H1 (cell line): ENCODE data around the gene OR51T1. TPM values are rescaled to one million over a fixed set of nuclear protein-coding genes. Genes with fewer than 3 reads are reported as not detected.

Source experiments
- CTCF ChIA-PET: fragments of 300-600 bp; sonication (Branson Sonifier 250); formaldehyde crosslinking; loops from one replicate; lab custom pipeline; 2021; ENCODE audit not compliant: partially characterized antibody; lab: Charles Lee
- POLR2A ChIA-PET: fragments of 300-600 bp; sonication (Branson Sonifier 250); formaldehyde crosslinking; loops from one replicate; lab custom pipeline; 2021; ENCODE audit warnings: inconsistent platforms; ENCODE audit not compliant: partially characterized antibody; lab: Charles Lee
- DNase-seq, 2 experiments: peaks; one replicate each; pipeline versions ENCODE4 v3.0.0 to v3.0.0-alpha.2; 2010 to 2022; ENCODE audit warnings: low spot score in 2 of 2, low read depth in 1 of 2, mixed read lengths in 1 of 2
- FAIRE-seq: peaks from 2 replicates; lab custom pipeline; 2011; peaks lifted over from hg19 to GRCh38; lab: Jason Lieb, UNC
- H2AFZ ChIP-seq: 2 replicates; pipeline ENCODE4 v1.8.1; 2012; ENCODE audit warnings: low read length, inconsistent platforms
- H2AK5ac ChIP-seq: 2 replicates; pipeline ENCODE4 v1.6.1; 2013; ENCODE audit warnings: low read depth, low read length
- H2BK120ac ChIP-seq: replicated peaks from 2 replicates; pipeline ENCODE3; 2013; ENCODE audit warnings: low read depth, low read length, inconsistent platforms
- H2BK12ac ChIP-seq: 2 replicates; pipeline ENCODE4 v1.6.1; 2013; ENCODE audit warnings: low read depth, low read length
- H2BK15ac ChIP-seq: 2 replicates; pipeline ENCODE4 v1.6.1; 2013; ENCODE audit warnings: low read length
- H2BK20ac ChIP-seq: 2 replicates; pipeline ENCODE4 v1.6.1; 2013; ENCODE audit warnings: low read length
- H2BK5ac ChIP-seq: 2 replicates; pipeline ENCODE4 v1.6.1; 2013; ENCODE audit warnings: low read depth, low read length
- H3K14ac ChIP-seq: 2 replicates; pipeline ENCODE4 v1.6.1; 2013; ENCODE audit warnings: inconsistent platforms; ENCODE audit not compliant: insufficient read length
- H3K18ac ChIP-seq: 2 replicates; pipeline ENCODE4 v1.6.1; 2013; ENCODE audit warnings: low read length; ENCODE audit errors: extremely low read depth
- H3K23ac ChIP-seq: 2 replicates; pipeline ENCODE4 v1.6.1; 2013; ENCODE audit warnings: inconsistent platforms; ENCODE audit not compliant: insufficient read length
- H3K23me2 ChIP-seq: 2 replicates; pipeline ENCODE4 v1.6.1; 2013; ENCODE audit warnings: low read depth, low read length
- H3K27ac ChIP-seq: 2 replicates; pipeline ENCODE4 v1.6.1; 2011; ENCODE audit warnings: low read depth, low read length, inconsistent platforms
- H3K27me3 ChIP-seq, 4 experiments: replicated peaks in 1 of 4; 1 replicate in 1 of 4; 2 replicates in 3 of 4; pipeline versions ENCODE4 v1.6.1 to v1.8.1; 2011 to 2013; ENCODE audit warnings: low read length in 3 of 4, mild to moderate bottlenecking in 3 of 4, inconsistent platforms in 2 of 4, mixed read lengths in 2 of 4, moderate library complexity in 1 of 4; ENCODE audit not compliant: control insufficient read depth in 3 of 4, insufficient read depth in 3 of 4; ENCODE audit errors: extremely low read depth in 1 of 4
- H3K36me3 ChIP-seq, 4 experiments: 2 replicates each; pipeline versions ENCODE4 v1.6.1 to v1.8.1; 2011 to 2013; ENCODE audit warnings: mild to moderate bottlenecking in 4 of 4, low read length in 3 of 4, moderate library complexity in 2 of 4, control low read depth in 1 of 4, inconsistent platforms in 1 of 4; ENCODE audit not compliant: insufficient read depth in 4 of 4, control insufficient read depth in 2 of 4
- H3K4ac ChIP-seq: replicated peaks from 2 replicates; pipeline ENCODE3; 2013; ENCODE audit warnings: low read length, low read depth, mixed read lengths, inconsistent platforms; ENCODE audit not compliant: insufficient read length
- H3K4me1 ChIP-seq, 4 experiments: replicated peaks in 1 of 4; 1 replicate in 1 of 4; 2 replicates in 3 of 4; pipeline versions ENCODE4 v1.6.1 to v1.8.1; 2011 to 2013; ENCODE audit warnings: low read length in 3 of 4, inconsistent platforms in 2 of 4, mixed read lengths in 1 of 4; ENCODE audit not compliant: insufficient read depth in 4 of 4, control insufficient read depth in 3 of 4
- H3K4me2 ChIP-seq, 2 experiments: 2 replicates each; pipeline versions ENCODE4 v1.6.1 to v1.8.1; 2011 to 2013; ENCODE audit warnings: low read depth in 2 of 2, low read length in 2 of 2, control low read depth in 1 of 2, inconsistent platforms in 1 of 2, mild to moderate bottlenecking in 1 of 2; ENCODE audit not compliant: insufficient read depth in 1 of 2
- H3K4me3 ChIP-seq, 4 experiments: fragments of 200-600, 300-600 bp in 1 of 4; sonication (generic), shearing (Covaris generic), sonication (Bioruptor Twin) in 1 of 4; 2 replicates each; pipeline versions ENCODE4 v1.5.1 to v1.8.1; 2011 to 2016; ENCODE audit warnings: low read length in 4 of 4, low read depth in 3 of 4, control low read depth in 2 of 4, inconsistent platforms in 2 of 4, mild to moderate bottlenecking in 2 of 4, mixed read lengths in 1 of 4, moderate library complexity in 1 of 4; ENCODE audit not compliant: insufficient read depth in 2 of 4; ENCODE audit errors: extremely low read depth in 1 of 4
- H3K56ac ChIP-seq: replicated peaks from 2 replicates; pipeline ENCODE3; 2013; ENCODE audit warnings: low read depth, mild to moderate bottlenecking, mixed read lengths, low read length, inconsistent platforms; ENCODE audit not compliant: insufficient read length
- H3K79me1 ChIP-seq: 2 replicates; pipeline ENCODE4 v1.6.1; 2013; ENCODE audit warnings: low read depth, low read length, control low read depth
- H3K79me2 ChIP-seq, 2 experiments: 2 replicates each; pipeline versions ENCODE4 v1.6.1 to v1.8.1; 2012 to 2013; ENCODE audit warnings: low read length in 2 of 2, mild to moderate bottlenecking in 2 of 2, inconsistent platforms in 1 of 2; ENCODE audit not compliant: insufficient read depth in 2 of 2, control insufficient read depth in 1 of 2
- H3K9ac ChIP-seq, 4 experiments: replicated peaks in 1 of 4; 1 replicate in 1 of 4; 2 replicates in 3 of 4; pipeline versions ENCODE4 v1.6.1 to v1.8.1; 2011 to 2013; ENCODE audit warnings: low read depth in 3 of 4, low read length in 3 of 4, control low read depth in 2 of 4, mild to moderate bottlenecking in 2 of 4, moderate library complexity in 2 of 4, inconsistent platforms in 1 of 4; ENCODE audit errors: extremely low read depth in 1 of 4
- H3K9me3 ChIP-seq, 2 experiments: 2 replicates each; pipeline versions ENCODE4 v1.6.1 to v1.8.1; 2012 to 2013; ENCODE audit warnings: mild to moderate bottlenecking in 2 of 2, moderate library complexity in 2 of 2, control low read depth in 1 of 2, inconsistent platforms in 1 of 2, low read depth in 1 of 2, low read length in 1 of 2, mixed read lengths in 1 of 2; ENCODE audit not compliant: insufficient read depth in 2 of 2
- H4K20me1 ChIP-seq, 2 experiments: replicated peaks in 1 of 2; 2 replicates each; pipeline versions ENCODE3 to v1.8.1; 2011 to 2013; ENCODE audit warnings: inconsistent platforms in 2 of 2, low read length in 2 of 2, mild to moderate bottlenecking in 1 of 2; ENCODE audit not compliant: insufficient read depth in 2 of 2, control insufficient read depth in 1 of 2
- H4K5ac ChIP-seq: 2 replicates; pipeline ENCODE4 v1.6.1; 2013; ENCODE audit warnings: low read length, low read depth, mixed read lengths, inconsistent platforms; ENCODE audit not compliant: insufficient read length
- H4K8ac ChIP-seq: 2 replicates; pipeline ENCODE4 v1.8.0; 2013; ENCODE audit warnings: mild to moderate bottlenecking, moderate library complexity, low read length, inconsistent platforms; ENCODE audit not compliant: insufficient read depth; ENCODE audit errors: extremely low read depth
- H4K91ac ChIP-seq: replicated peaks from 2 replicates; pipeline ENCODE3; 2013; ENCODE audit warnings: low read length, mixed read lengths, inconsistent platforms; ENCODE audit not compliant: insufficient read length
- CTBP2 ChIP-seq: IDR thresholded peaks from 2 replicates; pipeline ENCODE4 v1.7.0; 2011; ENCODE audit warnings: borderline replicate concordance, mild to moderate bottlenecking, moderate library complexity, mixed read lengths, low read length; ENCODE audit not compliant: insufficient read depth, insufficient read length
- EP300 ChIP-seq, 2 experiments: IDR thresholded peaks; 1 replicate in 1 of 2; 2 replicates in 1 of 2; pipeline ENCODE4 v1.6.1; 2011 to 2012; ENCODE audit warnings: low read depth in 2 of 2, low read length in 2 of 2, mild to moderate bottlenecking in 2 of 2, borderline replicate concordance in 1 of 2, inconsistent platforms in 1 of 2, moderate library complexity in 1 of 2
- NANOG ChIP-seq: IDR thresholded peaks from 2 replicates; pipeline ENCODE4 v1.6.1; 2011; ENCODE audit warnings: low read length, low read depth, mild to moderate bottlenecking, inconsistent platforms; ENCODE audit not compliant: insufficient read depth, poor library complexity, severe bottlenecking
- POLR2A ChIP-seq, 2 experiments: IDR thresholded peaks; 1 replicate in 1 of 2; 2 replicates in 1 of 2; pipeline ENCODE4 v1.6.1; 2011; ENCODE audit warnings: low read depth in 2 of 2, low read length in 2 of 2, mild to moderate bottlenecking in 2 of 2; ENCODE audit errors: control extremely low read depth in 1 of 2
- SIN3A ChIP-seq, 2 experiments: IDR thresholded peaks in 1 of 2; conservative IDR thresholded peaks in 1 of 2; 2 replicates each; pipeline ENCODE4 v1.6.1; 2011 to 2012; ENCODE audit warnings: low read length in 2 of 2, improper control_type of control experiment in 1 of 2, low read depth in 1 of 2, mild to moderate bottlenecking in 1 of 2
- TCF12 ChIP-seq: IDR thresholded peaks from 2 replicates; pipeline ENCODE4 v1.6.1; 2011; ENCODE audit warnings: low read depth, mild to moderate bottlenecking, low read length
- TEAD4 ChIP-seq: IDR thresholded peaks from 2 replicates; pipeline ENCODE4 v1.6.1; 2012; ENCODE audit warnings: low read depth, low read length, inconsistent platforms, mixed read lengths
- polyA plus RNA-seq, 7 experiments: library from polyadenylated mRNA; depleted of rRNA in 3 of 7; stranded (reverse) in 5 of 7; unstranded in 2 of 7; fragments of >200 nt in 5 of 7; fragments of 200-250 nt in 2 of 7; gene quantifications; 1 replicate in 5 of 7; 2 replicates in 1 of 7; 4 replicates in 1 of 7; pipeline versions ENCODE4 v1.2.1 to v1.2.3, GENCODE V29; 2011 to 2013; ENCODE audit warnings: missing spikeins in 2 of 7, mixed read lengths in 2 of 7
- total RNA-seq: library from RNA; stranded (reverse); fragmentation: NEBNext Ultra II Directional; extraction: Animal tissue kit (Norgen Biotek cat#: 25700); gene quantifications from 2 replicates; pipeline ENCODE4 v1.2.1, GENCODE V29; 2021
- TF ChIP-seq, protein P1 (sequence below), 3 experiments: IDR thresholded peaks; 1 replicate in 2 of 3; 2 replicates in 1 of 3; pipeline versions ENCODE4 v1.5.1 to v1.6.1; 2011; ENCODE audit warnings: low read length in 3 of 3, mild to moderate bottlenecking in 3 of 3, inconsistent platforms in 2 of 3, low read depth in 1 of 3, moderate library complexity in 1 of 3; ENCODE audit not compliant: insufficient read depth in 1 of 3; ENCODE audit errors: control extremely low read depth in 1 of 3

The OR51T1 gene
- total and polyA plus RNA-seq, 2 of the 8 experiments (the other 6 are each of a cell fraction or from before 2014, with no cell fraction given): not detected

DNA sequence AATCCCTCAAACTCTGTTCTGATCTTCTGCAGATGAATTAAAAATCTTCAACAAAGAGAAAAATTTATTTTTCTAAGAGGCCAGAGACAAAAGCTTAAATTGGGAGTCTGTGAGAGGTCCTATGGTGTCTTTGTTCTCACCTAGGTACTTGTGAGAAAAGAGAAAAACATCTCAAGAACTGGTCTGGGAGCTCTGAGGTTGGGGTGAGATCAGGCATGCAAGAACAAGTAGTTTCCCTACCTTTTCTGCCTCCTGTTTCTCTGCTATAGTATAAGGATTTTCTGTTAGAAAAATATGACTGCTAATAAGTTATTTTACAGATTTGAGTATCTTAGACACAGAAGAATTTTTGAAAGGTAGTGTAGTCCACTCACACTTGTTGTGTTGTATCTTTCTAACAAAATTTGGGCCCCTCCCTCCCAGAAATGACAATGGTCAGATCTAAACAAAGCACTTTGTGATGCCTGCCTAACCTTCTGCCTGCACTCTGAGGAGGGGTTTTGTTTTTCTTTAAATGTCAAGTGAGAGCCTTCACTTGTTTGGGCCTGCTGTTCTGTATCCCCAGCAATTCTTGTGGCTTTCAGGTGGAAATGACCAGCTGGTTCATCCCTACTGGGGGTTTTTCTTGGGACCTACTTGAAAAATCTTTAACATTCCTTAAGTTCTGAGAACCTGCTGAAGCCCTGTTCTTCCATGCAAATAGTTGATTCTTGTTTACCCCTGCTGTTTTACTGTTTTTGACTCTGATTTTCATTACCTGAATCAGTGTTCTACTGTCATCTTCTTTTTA, 19.1 kb upstream of the OR51T1 start:
- Histone ChIP-seq H3K27me3 (0 out of 7 replicates have a peak, but pooled peaks cover 0 to 1% (median 0%) of the 10 kb centered on the region in 4 experiments), H3K9ac (no peak overlapping the region), H4K5ac (no peak overlapping the region), H4K8ac (no peak overlapping the region), H2BK15ac (no peak overlapping the region), H2BK120ac (no peak overlapping the region), H2AFZ (no peak overlapping the region), H2BK20ac (no peak overlapping the region), H3K14ac (no peak overlapping the region), H3K27ac (no peak overlapping the region), H3K56ac (no peak overlapping the region), H4K91ac (no peak overlapping the region), H3K23me2 (no peaks in the 10 kb centered on the region), H3K9me3 (no peaks in the 10 kb centered on the region), H3K4me1 (peaks cover 0 to 16% (median 4%) of the 10 kb centered on the region in 4 experiments; a peak in 3 of 7 replicates), H3K23ac (no peak overlapping the region), H2BK5ac (no peak overlapping the region), H3K36me3 (no peaks in the 10 kb centered on the region), H3K79me2 (no peaks in the 10 kb centered on the region), H4K20me1 (no peaks in the 10 kb centered on the region), H3K4ac (no peak overlapping the region), H2AK5ac (no peak overlapping the region), H2BK12ac (no peak overlapping the region), H3K79me1 (no peaks in the 10 kb centered on the region), H3K4me2 (peak overlapping the region; percentile 34 to 41; a peak in 2 of 4 replicates), H3K4me3 (peak overlapping the region in 1 of 4 experiments; percentile 27; a peak in 1 of 8 replicates), H3K18ac (no peak overlapping the region)
- CTCF ChIA-PET: interaction anchor here (1.0 kb wide), 1 partner anchor 12 kb away, joined by 3 read pairs; no protein-coding TSS in a partner anchor
- POLR2A ChIA-PET: no interaction called here
- FAIRE-seq (peak; percentile 88), DNase-seq (peak in 1 of 2 experiments; percentile 15)
- TF ChIP-seq EP300 (IDR thresholded peaks at IDR 0.05; ENCODE audit: borderline replicate concordance in 1 of 2, low read depth in 2 of 2, low read length in 2 of 2) (peak in 1 of 2 experiments; percentile 70; a peak in 1 of 3 replicates), NANOG (peak; percentile 18), CTBP2 (no peak), TEAD4 (peak; percentile 68; the same call in 1 of the 2 replicates), POLR2A (IDR thresholded peaks at IDR 0.05; ENCODE audit: control extremely low read depth in 1 of 2, low read depth in 2 of 2, low read length in 2 of 2) (no peak), TCF12 (peak; percentile 88; the same call in 1 of the 2 replicates), SIN3A (conservative IDR thresholded peaks at IDR 0.05 in 1 of 2, IDR thresholded peaks at IDR 0.05 in 1 of 2; ENCODE audit: low read depth in 1 of 2, low read length in 2 of 2) (0 out of 4 replicates have a peak, but pooled peaks have one; percentile 47 to 49)
- TF ChIP-seq, protein P1, sequence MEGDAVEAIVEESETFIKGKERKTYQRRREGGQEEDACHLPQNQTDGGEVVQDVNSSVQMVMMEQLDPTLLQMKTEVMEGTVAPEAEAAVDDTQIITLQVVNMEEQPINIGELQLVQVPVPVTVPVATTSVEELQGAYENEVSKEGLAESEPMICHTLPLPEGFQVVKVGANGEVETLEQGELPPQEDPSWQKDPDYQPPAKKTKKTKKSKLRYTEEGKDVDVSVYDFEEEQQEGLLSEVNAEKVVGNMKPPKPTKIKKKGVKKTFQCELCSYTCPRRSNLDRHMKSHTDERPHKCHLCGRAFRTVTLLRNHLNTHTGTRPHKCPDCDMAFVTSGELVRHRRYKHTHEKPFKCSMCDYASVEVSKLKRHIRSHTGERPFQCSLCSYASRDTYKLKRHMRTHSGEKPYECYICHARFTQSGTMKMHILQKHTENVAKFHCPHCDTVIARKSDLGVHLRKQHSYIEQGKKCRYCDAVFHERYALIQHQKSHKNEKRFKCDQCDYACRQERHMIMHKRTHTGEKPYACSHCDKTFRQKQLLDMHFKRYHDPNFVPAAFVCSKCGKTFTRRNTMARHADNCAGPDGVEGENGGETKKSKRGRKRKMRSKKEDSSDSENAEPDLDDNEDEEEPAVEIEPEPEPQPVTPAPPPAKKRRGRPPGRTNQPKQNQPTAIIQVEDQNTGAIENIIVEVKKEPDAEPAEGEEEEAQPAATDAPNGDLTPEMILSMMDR (IDR thresholded peaks at IDR 0.05; ENCODE audit: control extremely low read depth in 1 of 3, insufficient read depth in 1 of 3, low read depth in 1 of 3, low read length in 3 of 3): no peak
